SK-N-SH treated with all-trans-retinoic acid at 6 μM for 48 hours (cell line): ENCODE measurements around the gene COQ2.

Experiments used
- ATAC-seq: fragments of 200-7000 bp; cut with Tn5 transposase; 3 replicates; pipeline ENCODE4 v1.9.1; 2020; ENCODE audit warnings: mild to moderate bottlenecking, moderate library complexity
- ARNTL ChIP-seq: fragments of 450-650 bp; formaldehyde crosslinking; IDR thresholded peaks from 2 replicates; pipeline ENCODE4 v1.5.0; 2020; ENCODE audit warnings: low read depth, mild to moderate bottlenecking, moderate library complexity, borderline replicate concordance
- BACH2 ChIP-seq: fragments of 250-450 bp; sonication (Bioruptor Pico); IDR thresholded peaks from 2 replicates; pipeline ENCODE4 v1.9.0; 2021; ENCODE audit warnings: mild to moderate bottlenecking, borderline replicate concordance
- CSDC2 ChIP-seq: fragments of 250-450 bp; sonication (Bioruptor Pico); IDR thresholded peaks from 2 replicates; pipeline ENCODE4 v1.5.0; 2020; ENCODE audit warnings: mild to moderate bottlenecking, moderate library complexity
- CSRNP3 ChIP-seq: fragments of 250-450 bp; sonication (Bioruptor Pico); IDR thresholded peaks from 2 replicates; pipeline ENCODE4 v1.5.1; 2021; ENCODE audit warnings: mild to moderate bottlenecking, moderate library complexity
- ESRRG ChIP-seq: fragments of 250-450 bp; sonication (Bioruptor Pico); IDR thresholded peaks from 2 replicates; pipeline ENCODE4 v1.6.1; 2021; ENCODE audit warnings: mild to moderate bottlenecking
- GLIS3 ChIP-seq: fragments of 250-450 bp; sonication (Bioruptor Pico); IDR thresholded peaks from 2 replicates; pipeline ENCODE4 v1.5.0; 2020; ENCODE audit warnings: mild to moderate bottlenecking, moderate library complexity
- OSR1 ChIP-seq: fragments of 250-450 bp; sonication (Bioruptor Pico); IDR thresholded peaks from 2 replicates; pipeline ENCODE4 v1.8.0; 2022; ENCODE audit warnings: moderate library complexity, mild to moderate bottlenecking, inconsistent platforms
- POU6F1 ChIP-seq: fragments of 250-450 bp; sonication (Bioruptor Pico); IDR thresholded peaks from 2 replicates; pipeline ENCODE4 v1.8.0; 2021; ENCODE audit warnings: low read depth, mild to moderate bottlenecking, moderate library complexity, borderline replicate concordance
- PPARA ChIP-seq: fragments of 250-450 bp; sonication (Bioruptor Pico); IDR thresholded peaks from 2 replicates; pipeline ENCODE4 v1.5.0; 2020; ENCODE audit warnings: mild to moderate bottlenecking, borderline replicate concordance
- RARB ChIP-seq: fragments of 250-450 bp; sonication (Bioruptor Pico); IDR thresholded peaks from 2 replicates; pipeline ENCODE4 v1.8.0; 2021; ENCODE audit warnings: mild to moderate bottlenecking, moderate library complexity
- SNAI2 ChIP-seq: fragments of 250-450 bp; sonication (Bioruptor Pico); IDR thresholded peaks from 2 replicates; pipeline ENCODE4 v1.5.0; 2020; ENCODE audit warnings: mild to moderate bottlenecking, moderate library complexity
- TOX ChIP-seq: fragments of 250-450 bp; sonication (Bioruptor Pico); IDR thresholded peaks from 2 replicates; pipeline ENCODE4 v1.8.0; 2021; ENCODE audit warnings: mild to moderate bottlenecking, moderate library complexity, borderline replicate concordance
- TSHZ2 ChIP-seq: fragments of 250-450 bp; sonication (Bioruptor Pico); IDR thresholded peaks from 2 replicates; pipeline ENCODE4 v1.5.0; 2020; ENCODE audit warnings: mild to moderate bottlenecking, moderate library complexity
- ZC3H10 ChIP-seq: fragments of 250-450 bp; sonication (Bioruptor Pico); IDR thresholded peaks from 2 replicates; pipeline ENCODE4 v1.5.1; 2021; ENCODE audit warnings: mild to moderate bottlenecking, moderate library complexity
- ZFP3 ChIP-seq: fragments of 250-450 bp; sonication (Bioruptor Pico); IDR thresholded peaks from 2 replicates; pipeline ENCODE4 v1.5.0; 2020; ENCODE audit warnings: mild to moderate bottlenecking, moderate library complexity
- ZFP30 ChIP-seq: fragments of 450-650 bp; formaldehyde crosslinking; IDR thresholded peaks from 2 replicates; pipeline ENCODE4 v1.5.0; 2022; ENCODE audit warnings: mild to moderate bottlenecking, moderate library complexity
- ZNF70 ChIP-seq: fragments of 450-650 bp; formaldehyde crosslinking; IDR thresholded peaks from 2 replicates; pipeline ENCODE4 v1.5.0; 2020; ENCODE audit warnings: mild to moderate bottlenecking, moderate library complexity
- ZNF8 ChIP-seq: fragments of 450-650 bp; formaldehyde crosslinking; IDR thresholded peaks from 2 replicates; pipeline ENCODE4 v1.5.0; 2020; ENCODE audit warnings: mild to moderate bottlenecking, moderate library complexity

Gene COQ2

GRCh38 chr4:83308672-83309071 lies 24.1 kb upstream of the COQ2 start:
- no peak for ATAC-seq
- no peak for TF ChIP-seq GLIS3 (CRISPR knock-in tag)
- no peak for TF ChIP-seq ZC3H10 (CRISPR knock-in tag)
- no peak for TF ChIP-seq RARB (CRISPR knock-in tag)
- no peak for TF ChIP-seq ARNTL (CRISPR knock-in tag)
- TF ChIP-seq ZFP30: no peak
- no peak for TF ChIP-seq POU6F1 (CRISPR knock-in tag)
- no peak for TF ChIP-seq TSHZ2 (CRISPR knock-in tag)
- TF ChIP-seq CSRNP3 (CRISPR knock-in tag): no peak
- TF ChIP-seq, all 23 proteins: peak for 0

- ATAC-seq: no peak
- no peak for TF ChIP-seq OSR1 (CRISPR knock-in tag)
Observed at GRCh38 chr4:83307920-83308319, 23.3 kb upstream of the COQ2 start.

DNA sequence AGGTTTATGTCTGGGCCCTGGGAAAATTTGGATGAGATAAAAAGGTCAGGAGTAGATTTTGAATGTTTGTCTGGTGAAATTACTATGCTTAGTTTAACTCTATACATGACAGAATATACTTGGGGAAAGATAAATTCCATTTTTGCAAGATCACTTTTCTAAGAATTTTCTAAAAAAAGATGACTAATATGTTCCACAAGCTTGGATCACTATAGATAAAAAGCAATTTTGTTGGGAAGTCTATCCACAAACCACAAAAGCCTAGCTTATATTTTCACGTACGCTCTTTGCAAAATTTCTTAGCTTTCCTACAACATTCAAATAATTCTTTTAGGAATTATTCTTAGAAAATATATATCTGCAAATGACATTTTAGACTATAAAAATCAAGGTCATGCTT lies 20.6 kb upstream of the COQ2 start:
- TF ChIP-seq ESRRG (CRISPR knock-in tag) (no peak), ZC3H10 (CRISPR knock-in tag) (no peak), PPARA (no peak), ZFP3 (CRISPR knock-in tag) (no peak), RARB (CRISPR knock-in tag) (no peak), SNAI2 (CRISPR knock-in tag) (no peak), CSRNP3 (CRISPR knock-in tag) (no peak), ZNF8 (no peak), ZNF70 (CRISPR knock-in tag) (no peak), TSHZ2 (CRISPR knock-in tag) (no peak), OSR1 (CRISPR knock-in tag) (no peak), TOX (CRISPR knock-in tag) (no peak), BACH2 (CRISPR knock-in tag) (no peak), CSDC2 (CRISPR knock-in tag) (no peak), ZFP30 (no peak)
- ATAC-seq: no peak
